Measurements from ENCODE around the gene CD19. TPM values are rescaled to one million over a fixed set of nuclear protein-coding genes. Genes with fewer than 3 reads are reported as not detected.

CD19 gene
- total and polyA plus RNA-seq, 10 of the 15 experiments (the other 5 are each of a cell fraction or from before 2014, with no cell fraction given): 1.2 to 125 (median 77.2) TPM

DNA sequence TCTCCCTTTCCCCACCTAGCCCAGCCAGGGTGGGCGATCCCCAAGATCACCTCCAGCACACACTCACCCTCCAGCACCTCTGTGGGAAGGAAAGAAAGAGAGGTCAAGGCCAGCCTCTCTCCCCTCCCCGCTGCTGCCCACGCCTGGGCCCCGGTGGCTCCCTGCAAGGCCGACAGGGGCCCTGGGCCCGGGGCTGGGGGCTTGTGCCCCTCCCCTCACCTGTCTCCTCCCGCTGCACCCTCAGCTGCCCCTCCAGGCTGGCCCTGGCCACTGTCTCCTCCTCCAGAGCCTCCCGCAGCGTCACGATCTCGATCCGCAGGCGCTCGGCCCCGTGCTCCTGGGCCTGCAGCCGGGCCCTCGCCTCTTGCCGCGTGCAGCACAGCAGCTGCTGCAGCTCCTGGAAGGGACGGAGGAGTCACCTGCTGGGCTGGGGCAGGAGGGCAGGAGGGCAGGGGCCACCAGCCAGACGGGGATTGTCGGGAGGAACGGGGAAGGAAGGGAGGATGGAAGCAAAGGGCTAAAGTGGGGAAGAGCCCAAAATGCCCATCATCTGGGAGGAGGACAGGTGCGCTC is 25.9 kb upstream of the CD19 start:
- H3K9ac ChIP-seq (ENCODE audit: control insufficient read depth, insufficient read depth, low read length): no peak overlapping the region
- H3K9me3 ChIP-seq (replicated peaks; ENCODE audit: control insufficient read depth, insufficient read depth, low read length): no peaks in the 10 kb centered on the region
- no peak overlapping the region for H3K4me2 ChIP-seq (ENCODE audit: control insufficient read depth, insufficient read depth)
- ATAC-seq (no peak), DNase-seq (ENCODE audit: low read depth, low spot score) (no peak), FAIRE-seq (no peak)
- in situ Hi-C loops (cut with MboI): no loop called here
- peaks cover 7 to 8% of the 10 kb centered on the region in 2 experiments; a peak in 3 of 4 replicates for H3K36me3 ChIP-seq (ENCODE audit: control insufficient read depth in 2 of 2, insufficient read depth in 2 of 2, low read length in 1 of 2)
- H2AFZ ChIP-seq (ENCODE audit: control insufficient read depth, low read depth, low read length): no peak overlapping the region
- ChIA-PET POLR2A (no interaction called here), CTCF (no interaction called here), RAD21 (ENCODE audit: unreplicated experiment) (no interaction called here), SMC1A (ENCODE audit: uncharacterized antibody, unreplicated experiment) (no interaction called here)
- BruUV-seq (replicated peaks): no TSS peak
- WGBS (ENCODE audit: insufficient coverage, insufficient replicate concordance, low lambda C conversion rate, missing lambda C conversion rate): 97% methylated on average over 23 of the region's 24 CpGs
- H3K79me2 ChIP-seq (ENCODE audit: control insufficient read depth, insufficient read depth, low read length): no peaks in the 10 kb centered on the region
- peaks cover 7% of the 10 kb centered on the region for H3K4me1 ChIP-seq (ENCODE audit: control insufficient read depth, insufficient read depth, low read length)
- no peaks in the 10 kb centered on the region for H4K20me1 ChIP-seq (ENCODE audit: control insufficient read depth, insufficient read depth)
- TF ChIP-seq POLR2A (IDR thresholded peaks at IDR 0.05; ENCODE audit: low read depth, low read length) (peak; percentile 44; the same call in 1 of the 2 replicates), CHD2 (IDR thresholded peaks at IDR 0.05; ENCODE audit: borderline replicate concordance, low read depth, low read length) (no peak)
- no peaks in the 10 kb centered on the region for H3K27me3 ChIP-seq (replicated peaks in 1 of 2; ENCODE audit: control insufficient read depth in 2 of 2, insufficient read depth in 2 of 2, low read length in 1 of 2)
- no peak overlapping the region for H3K27ac ChIP-seq (ENCODE audit: control insufficient read depth, insufficient read depth)
- H3K4me3 ChIP-seq: no peak overlapping the region
- intact Hi-C loops (cut with micrococcal nuclease; ENCODE audit: unreplicated experiment): no loop called here

DNA sequence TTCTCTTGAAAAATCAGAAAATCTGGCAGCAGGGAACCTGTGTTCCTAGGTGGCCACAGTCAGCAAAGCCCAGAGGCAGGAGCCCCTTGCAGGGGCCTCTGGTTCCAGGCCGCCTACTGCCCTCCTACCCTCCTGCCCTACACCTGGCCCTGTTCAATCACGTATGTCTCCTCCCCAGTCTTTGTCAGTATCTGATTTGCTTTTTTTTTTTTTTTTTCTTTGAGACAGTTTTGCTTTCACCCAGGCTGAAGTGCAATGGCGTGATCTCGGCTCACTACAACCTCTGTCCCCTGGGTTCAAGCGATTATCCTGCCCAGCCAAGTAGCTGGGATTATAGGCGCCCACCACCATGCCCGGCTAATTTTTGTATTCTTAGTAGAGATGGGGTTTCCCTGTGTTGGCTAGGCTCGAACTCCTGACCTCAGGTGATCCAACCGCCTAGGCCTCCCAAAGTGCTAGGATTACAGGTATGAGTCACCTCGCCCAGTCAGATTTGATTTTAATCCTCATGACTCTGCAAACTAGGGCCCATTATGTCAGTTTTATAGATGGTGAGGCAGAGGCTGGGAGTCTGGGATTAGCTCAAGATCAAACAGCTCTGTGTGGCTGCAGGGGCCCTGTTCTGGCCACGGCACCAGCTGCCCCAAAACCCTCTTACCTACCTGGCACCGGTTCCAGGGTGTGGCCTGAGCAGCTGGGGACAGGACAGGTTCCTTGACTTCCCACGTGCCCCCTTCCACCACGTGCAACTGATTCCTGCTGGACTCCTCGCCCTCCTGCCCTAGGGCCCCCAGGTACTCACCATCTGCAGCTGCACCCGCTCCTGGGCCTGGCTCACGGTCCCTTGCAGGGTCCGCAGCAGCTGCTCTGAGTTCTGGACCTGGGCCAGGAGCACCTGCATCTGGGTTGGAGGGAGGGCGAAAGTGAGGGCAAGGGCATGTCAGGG is 21.4 kb upstream of the CD19 start:
- H3K27ac ChIP-seq (ENCODE audit: control insufficient read depth, insufficient read depth): peak overlapping the region; percentile 50
- CTCF ChIA-PET: interaction anchor here (0.6 to 2.6 kb wide), 5 partner anchors 34 to 69 kb away, joined by 3 to 11 read pairs (median 3); partner anchors contain the start of gene NFATC2IP
- H3K4me2 ChIP-seq (ENCODE audit: control insufficient read depth, insufficient read depth): peak overlapping the region; percentile 11; the same call in 1 of the 2 replicates
- in situ Hi-C loops (cut with MboI) (no loop called here), intact Hi-C loops (cut with micrococcal nuclease; ENCODE audit: unreplicated experiment) (no loop called here)
- H4K20me1 ChIP-seq (ENCODE audit: control insufficient read depth, insufficient read depth): no peaks in the 10 kb centered on the region
- H3K79me2 ChIP-seq (ENCODE audit: control insufficient read depth, insufficient read depth, low read length): no peaks in the 10 kb centered on the region
- no peaks in the 10 kb centered on the region for H3K27me3 ChIP-seq (replicated peaks in 1 of 2; ENCODE audit: control insufficient read depth in 2 of 2, insufficient read depth in 2 of 2, low read length in 1 of 2)
- 47% methylated on average over 18 of the region's 19 CpGs for WGBS (ENCODE audit: insufficient coverage, insufficient replicate concordance, low lambda C conversion rate, missing lambda C conversion rate)
- ATAC-seq (peak; percentile 77), DNase-seq (ENCODE audit: low read depth, low spot score) (no peak), FAIRE-seq (peak; percentile 80)
- POLR2A ChIA-PET: interaction anchor here (0.7 to 1.2 kb wide), 6 partner anchors 10 to 1755 kb away, joined by 3 to 7 read pairs (median 4); partner anchors contain the start of gene SH2B1
- no peak overlapping the region for H3K9ac ChIP-seq (ENCODE audit: control insufficient read depth, insufficient read depth, low read length)
- RAD21 ChIA-PET (ENCODE audit: unreplicated experiment): interaction anchor here (0.6 to 1.5 kb wide), 2 partner anchors 13 to 48 kb away, joined by 4 to 7 read pairs; no protein-coding TSS in a partner anchor
- H3K9me3 ChIP-seq (replicated peaks; ENCODE audit: control insufficient read depth, insufficient read depth, low read length): no peaks in the 10 kb centered on the region
- peaks cover 8% of the 10 kb centered on the region for H3K4me1 ChIP-seq (ENCODE audit: control insufficient read depth, insufficient read depth, low read length)
- H2AFZ ChIP-seq (ENCODE audit: control insufficient read depth, low read depth, low read length): no peak overlapping the region
- H3K4me3 ChIP-seq: no peak overlapping the region
- SMC1A ChIA-PET (ENCODE audit: uncharacterized antibody, unreplicated experiment): interaction anchor here (1.4 to 1.7 kb wide), 2 partner anchors 13 to 31 kb away, joined by 5 to 9 read pairs; no protein-coding TSS in a partner anchor
- peaks cover 11% of the 10 kb centered on the region in 2 experiments; a peak in 3 of 4 replicates for H3K36me3 ChIP-seq (ENCODE audit: control insufficient read depth in 2 of 2, insufficient read depth in 2 of 2, low read length in 1 of 2)
- BruUV-seq (replicated peaks): no TSS peak
- TF ChIP-seq JUNB (IDR thresholded peaks at IDR 0.05): peak; percentile 54
- 0 out of 2 replicates have a peak, but pooled peaks have one; percentile 23 for TF ChIP-seq NR2F1 (conservative IDR thresholded peaks at IDR 0.05)
- no peak for TF ChIP-seq ZNF274 (IDR thresholded peaks at IDR 0.05; ENCODE audit: insufficient read depth, insufficient read length)
- TF ChIP-seq TCF12 (IDR thresholded peaks at IDR 0.05; ENCODE audit: low read depth, low read length): 0 out of 2 replicates have a peak, but pooled peaks have one; percentile 27
- no peak for TF ChIP-seq YY1 (IDR thresholded peaks at IDR 0.05; ENCODE audit: low read depth, low read length)
- 0 out of 2 replicates have a peak, but pooled peaks have one; percentile 17 for TF ChIP-seq ATF7 (IDR thresholded peaks at IDR 0.05; ENCODE audit: low read depth)
- peak; percentile 49 for TF ChIP-seq ZNF384 (IDR thresholded peaks at IDR 0.05; ENCODE audit: borderline replicate concordance, low read depth, low read length)
- peak in 1 of 2 experiments; percentile 50; a peak in 2 of 4 replicates for TF ChIP-seq BHLHE40 (IDR thresholded peaks at IDR 0.05; ENCODE audit: borderline replicate concordance in 1 of 2, low read depth in 2 of 2, low read length in 1 of 2)
- TF ChIP-seq, protein P1, sequence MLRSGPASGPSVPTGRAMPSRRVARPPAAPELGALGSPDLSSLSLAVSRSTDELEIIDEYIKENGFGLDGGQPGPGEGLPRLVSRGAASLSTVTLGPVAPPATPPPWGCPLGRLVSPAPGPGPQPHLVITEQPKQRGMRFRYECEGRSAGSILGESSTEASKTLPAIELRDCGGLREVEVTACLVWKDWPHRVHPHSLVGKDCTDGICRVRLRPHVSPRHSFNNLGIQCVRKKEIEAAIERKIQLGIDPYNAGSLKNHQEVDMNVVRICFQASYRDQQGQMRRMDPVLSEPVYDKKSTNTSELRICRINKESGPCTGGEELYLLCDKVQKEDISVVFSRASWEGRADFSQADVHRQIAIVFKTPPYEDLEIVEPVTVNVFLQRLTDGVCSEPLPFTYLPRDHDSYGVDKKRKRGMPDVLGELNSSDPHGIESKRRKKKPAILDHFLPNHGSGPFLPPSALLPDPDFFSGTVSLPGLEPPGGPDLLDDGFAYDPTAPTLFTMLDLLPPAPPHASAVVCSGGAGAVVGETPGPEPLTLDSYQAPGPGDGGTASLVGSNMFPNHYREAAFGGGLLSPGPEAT (IDR thresholded peaks at IDR 0.05; ENCODE audit: low read depth): 0 out of 2 replicates have a peak, but pooled peaks have one; percentile 25
- 0 out of 2 replicates have a peak, but pooled peaks have one; percentile 14 for TF ChIP-seq TCF3 (IDR thresholded peaks at IDR 0.05; ENCODE audit: borderline replicate concordance, insufficient read depth, low read depth, low read length)
- TF ChIP-seq JUND (IDR thresholded peaks at IDR 0.05; ENCODE audit: low read depth, low read length): no peak
- TF ChIP-seq IRF4 (IDR thresholded peaks at IDR 0.05; ENCODE audit: low read depth, low read length): no peak

All from GM12878 (cell line).